HCT116 (cell line): ENCODE results near the gene CSPG4. TPM values are rescaled to one million over a fixed set of nuclear protein-coding genes. Genes with fewer than 3 reads are reported as not detected.

Source experiments
- ATAC-seq: fragments of 200-7000 bp; cut with Tn5 transposase; 2 replicates; pipeline ENCODE4 v1.9.1; 2020; ENCODE audit warnings: mild to moderate bottlenecking, moderate library complexity
- BruUV-seq: library from RNA; stranded (reverse); fragments of 400-500 nt; replicated peaks from 2 replicates; lab custom pipeline; 2021; lab: Mats Ljungman, UMichigan
- CTCF ChIA-PET: fragments of 300-600 bp; sonication (Branson Sonifier 250); formaldehyde crosslinking; loops from one replicate; lab custom pipeline; 2021; ENCODE audit warnings: antibody characterized with exemption; lab: Charles Lee
- POLR2A ChIA-PET: fragments of 300-600, 350-600 bp; sonication (Branson Sonifier 250); formaldehyde crosslinking; loops from one replicate; lab custom pipeline; 2021; ENCODE audit warnings: antibody characterized with exemption; lab: Charles Lee
- RAD21 ChIA-PET, 2 experiments: fragments of 300-600 bp; sonication (Branson Sonifier 250); formaldehyde crosslinking; loops; one replicate each; lab custom pipeline; 2023; ENCODE audit warnings: low total read pairs in 2 of 2; ENCODE audit not compliant: uncharacterized antibody in 2 of 2, unreplicated experiment in 2 of 2, low non-redundant PET in 1 of 2; lab: Charles Lee
- DNase-seq: peaks from one replicate; pipeline ENCODE4 v3.0.0-alpha.2; 2010; ENCODE audit warnings: low read depth, low spot score
- H2AFZ ChIP-seq: fragments of 200-600 bp; shearing (Covaris generic), sonication (generic); 2 replicates; pipeline ENCODE4 v1.6.1; 2017; ENCODE audit warnings: low read depth, mixed run types, mixed read lengths, antibody characterized with exemption, low read length; ENCODE audit not compliant: poor library complexity, severe bottlenecking
- H3K27ac ChIP-seq: 2 replicates; pipeline ENCODE4 v1.5.1; 2012; ENCODE audit warnings: low read depth, low read length
- H3K27me3 ChIP-seq: fragments of 200-600 bp; sonication (generic); 2 replicates; pipeline ENCODE4 v1.6.1; 2016; ENCODE audit warnings: mixed run types, low read length, mixed read lengths; ENCODE audit not compliant: insufficient read depth
- H3K36me3 ChIP-seq, 2 experiments: fragments of 200-500 bp in 1 of 2; fragments of 200-600 bp in 1 of 2; sonication (Bioruptor generic) in 1 of 2; sonication (generic) in 1 of 2; 2 replicates each; pipeline versions ENCODE4 v1.5.1 to v1.6.1; 2014 to 2016; ENCODE audit warnings: low read length in 2 of 2, inconsistent platforms in 1 of 2, mixed read lengths in 1 of 2, mixed run types in 1 of 2; ENCODE audit not compliant: insufficient read depth in 2 of 2, control insufficient read depth in 1 of 2
- H3K4me1 ChIP-seq, 2 experiments: fragments of 200-600 bp in 1 of 2; sonication (generic) in 1 of 2; 2 replicates each; pipeline versions ENCODE4 v1.5.1 to v1.6.1; 2012 to 2017; ENCODE audit warnings: low read length in 2 of 2, inconsistent platforms in 1 of 2, mild to moderate bottlenecking in 1 of 2, mixed read lengths in 1 of 2, mixed run types in 1 of 2, moderate library complexity in 1 of 2; ENCODE audit not compliant: insufficient read depth in 2 of 2, control insufficient read depth in 1 of 2
- H3K4me2 ChIP-seq: fragments of 200-600 bp; sonication (generic); 2 replicates; pipeline ENCODE4 v1.6.1; 2017; ENCODE audit warnings: mixed run types, low read length, mixed read lengths
- H3K4me3 ChIP-seq, 2 experiments: fragments of 200-600 bp in 1 of 2; sonication (generic) in 1 of 2; replicated peaks in 1 of 2; 2 replicates each; pipeline ENCODE4 v1.5.1; 2011 to 2016; ENCODE audit warnings: low read length in 2 of 2, control low read depth in 1 of 2, low read depth in 1 of 2, mild to moderate bottlenecking in 1 of 2, mixed read lengths in 1 of 2, mixed run types in 1 of 2
- H3K79me2 ChIP-seq: fragments of 200-600 bp; sonication (generic); 2 replicates; pipeline ENCODE4 v1.6.1; 2017; ENCODE audit warnings: mild to moderate bottlenecking, mixed run types, low read length, moderate library complexity, mixed read lengths; ENCODE audit not compliant: insufficient read depth
- H3K9ac ChIP-seq: fragments of 200-600 bp; sonication (generic); 2 replicates; pipeline ENCODE4 v1.6.1; 2016; ENCODE audit warnings: low read length, mixed read lengths
- H3K9me2 ChIP-seq: fragments of 200-600 bp; sonication (generic), shearing (Covaris generic); 2 replicates; pipeline ENCODE4 v1.6.1; 2017; ENCODE audit warnings: mixed run types, mild to moderate bottlenecking, moderate library complexity; ENCODE audit not compliant: insufficient read depth
- H3K9me3 ChIP-seq, 2 experiments: fragments of 200-500 bp in 1 of 2; fragments of 200-600 bp in 1 of 2; sonication (Bioruptor generic) in 1 of 2; sonication (generic) in 1 of 2; 2 replicates each; pipeline ENCODE4 v1.6.1; 2014 to 2017; ENCODE audit warnings: low read length in 2 of 2, mixed read lengths in 2 of 2, inconsistent platforms in 1 of 2, low read depth in 1 of 2, mild to moderate bottlenecking in 1 of 2, mixed run types in 1 of 2, moderate library complexity in 1 of 2; ENCODE audit not compliant: control insufficient read depth in 1 of 2, insufficient read depth in 1 of 2
- H4K20me1 ChIP-seq: fragments of 200-600 bp; sonication (generic), shearing (Covaris generic); 2 replicates; pipeline ENCODE4 v1.6.1; 2017; ENCODE audit warnings: mixed run types, mild to moderate bottlenecking, moderate library complexity; ENCODE audit not compliant: insufficient read depth
- ELF1 ChIP-seq: IDR thresholded peaks from 2 replicates; pipeline ENCODE4 v1.6.1; 2012; ENCODE audit warnings: low read depth, borderline replicate concordance
- EZH2phosphoT487 ChIP-seq: fragments of 200-600 bp; IDR thresholded peaks from 2 replicates; pipeline ENCODE4 v1.6.1; 2018; ENCODE audit warnings: antibody characterized with exemption, borderline replicate concordance
- FOSL1 ChIP-seq: IDR thresholded peaks from 2 replicates; pipeline ENCODE4 v1.6.1; 2012; ENCODE audit warnings: low read depth
- POLR2A ChIP-seq: IDR thresholded peaks from 2 replicates; pipeline ENCODE4 v1.7.0; 2011; ENCODE audit warnings: borderline replicate concordance; ENCODE audit not compliant: insufficient read depth, insufficient read length; ENCODE audit errors: extremely low read depth
- POLR2AphosphoS5 ChIP-seq: IDR thresholded peaks from 2 replicates; pipeline ENCODE4 v1.6.1; 2011; ENCODE audit warnings: mild to moderate bottlenecking, low read depth, low read length, moderate library complexity
- YY1 ChIP-seq: IDR thresholded peaks from 2 replicates; pipeline ENCODE4 v1.6.1; 2011; ENCODE audit warnings: low read length, low read depth, moderate library complexity, mild to moderate bottlenecking; ENCODE audit not compliant: insufficient replicate concordance; ENCODE audit errors: extremely low read depth
- ZFX ChIP-seq: fragments of 450-650 bp; IDR thresholded peaks from 2 replicates; pipeline ENCODE4 v1.6.1; 2017
- intact Hi-C: fragments of 100-400 bp; cut with micrococcal nuclease; formaldehyde crosslinking; loops from 2 replicates; pipeline ENCODE4 v1.10.0; 2022
- total RNA-seq: library from RNA; stranded (reverse); gene quantifications from one replicate; pipeline ENCODE4 v1.2.1, GENCODE V29; 2021; ENCODE audit not compliant: unreplicated experiment
- TF ChIP-seq, protein P1 (sequence below): IDR thresholded peaks from 2 replicates; pipeline ENCODE4 v1.6.1; 2012

CSPG4 gene
- total RNA-seq, 1 experiment from 2014 or later = 18.1 TPM

DNA sequence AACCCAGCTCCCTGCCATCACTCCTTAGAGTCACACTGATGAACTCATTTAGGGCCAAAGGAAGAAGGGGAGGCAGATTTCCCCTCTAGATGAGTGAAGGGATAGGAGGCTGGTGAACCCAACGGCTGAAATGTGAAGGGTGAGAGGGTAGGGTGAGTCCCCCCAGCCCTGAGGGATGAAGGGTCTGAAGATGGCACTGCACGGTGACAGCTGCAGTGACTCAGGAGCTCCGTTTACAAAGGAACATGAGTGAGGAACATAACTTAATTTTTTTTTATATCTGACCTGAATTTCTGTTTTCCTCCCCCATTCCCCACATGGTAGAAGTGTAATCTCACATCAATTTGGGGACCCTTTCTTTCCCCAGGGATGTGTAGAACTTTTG lies 50.9 kb downstream of the CSPG4 start:
- Histone ChIP-seq H3K36me3 (peaks cover 0 to 2% of the 10 kb centered on the region in 2 experiments; a peak in 1 of 4 replicates), H2AFZ (no peak overlapping the region), H3K4me2 (peak overlapping the region; percentile 63), H3K4me3 (0 out of 4 replicates have a peak overlapping the region, but pooled peaks of 1 of the 2 experiments have one; percentile 3), H3K79me2 (no peaks in the 10 kb centered on the region), H3K27me3 (no peaks in the 10 kb centered on the region), H3K4me1 (peaks cover 32 to 60% of the 10 kb centered on the region in 2 experiments), H3K9me2 (no peaks in the 10 kb centered on the region), H3K9ac (peak overlapping the region; percentile 68), H3K27ac (peak overlapping the region; percentile 64), H4K20me1 (no peaks in the 10 kb centered on the region), H3K9me3 (no peaks in the 10 kb centered on the region)
- BruUV-seq = no TSS peak
- intact Hi-C loops = no loop called here
- ChIA-PET CTCF (interaction anchor here (1.3 to 1.5 kb wide), 2 partner anchors 14 to 294 kb away, joined by 4 to 7 read pairs; partner anchors contain the start of genes MAN2C1 and SNX33), POLR2A (interaction anchor here (0.7 to 1.9 kb wide), 4 partner anchors 9 to 294 kb away, joined by 4 to 8 read pairs (median 6); partner anchors contain the start of genes MAN2C1, SIN3A and SNX33), RAD21 (no interaction called here)
- ATAC-seq (no peak), DNase-seq (no peak)
- TF ChIP-seq POLR2AphosphoS5 (0 out of 2 replicates have a peak, but pooled peaks have one; percentile 1), ZFX (no peak), ELF1 (no peak), POLR2A (no peak), FOSL1 (no peak), EZH2phosphoT487 (no peak)

DNA sequence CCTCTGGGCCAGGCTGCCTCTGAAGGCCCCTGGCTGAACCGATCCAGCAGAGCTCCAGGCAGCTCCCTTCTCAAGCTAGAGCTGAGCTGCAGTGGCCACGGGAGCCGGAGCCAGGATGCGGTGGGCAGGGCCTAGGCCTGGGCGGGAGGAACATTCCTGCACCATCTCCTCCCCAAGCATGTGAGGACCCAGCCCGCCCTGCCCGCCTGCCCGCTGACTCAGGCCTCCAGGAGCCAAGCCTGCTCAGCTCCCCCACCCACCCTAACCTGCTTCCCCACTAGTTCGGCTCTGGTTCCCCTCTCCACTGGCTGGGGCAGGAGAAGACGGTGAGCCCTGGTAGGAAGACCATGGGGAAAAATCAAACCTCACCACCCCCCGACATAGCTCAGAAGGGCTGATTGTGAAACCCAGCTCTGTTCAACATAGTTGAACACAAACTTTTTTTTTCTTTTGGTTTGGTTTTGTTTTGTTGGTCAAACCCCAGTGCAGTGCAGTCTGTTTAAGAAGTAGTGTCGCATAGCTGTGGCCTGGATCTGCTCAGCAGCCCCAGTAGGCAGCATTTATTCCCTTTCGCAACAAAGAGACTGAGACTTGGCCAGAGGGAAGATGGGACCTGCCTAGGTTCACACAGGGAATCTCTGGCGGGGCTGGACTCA lies 51.4 kb downstream of the CSPG4 start:
- intact Hi-C loops = no loop called here
- H4K20me1 ChIP-seq = no peaks in the 10 kb centered on the region
- H2AFZ ChIP-seq = no peak overlapping the region
- RAD21 ChIA-PET = no interaction called here
- no peaks in the 10 kb centered on the region for H3K9me2 ChIP-seq
- H3K4me1 ChIP-seq = peaks cover 28 to 55% of the 10 kb centered on the region in 2 experiments
- peak overlapping the region; percentile 63 for H3K4me2 ChIP-seq
- no TSS peak for BruUV-seq
- H3K79me2 ChIP-seq = no peaks in the 10 kb centered on the region
- POLR2A ChIA-PET = interaction anchor here (0.7 to 1.9 kb wide), 5 partner anchors 10 to 293 kb away, joined by 4 to 8 read pairs (median 5); partner anchors contain the start of genes IMP3, MAN2C1, SIN3A and SNX33
- DNase-seq (no peak), ATAC-seq (peak; percentile 97)
- no peaks in the 10 kb centered on the region for H3K9me3 ChIP-seq
- 0 out of 4 replicates have a peak overlapping the region, but pooled peaks of 1 of the 2 experiments have one; percentile 3 for H3K4me3 ChIP-seq
- H3K36me3 ChIP-seq = peaks cover 0 to 2% of the 10 kb centered on the region in 2 experiments; a peak in 1 of 4 replicates
- H3K27me3 ChIP-seq = no peaks in the 10 kb centered on the region
- CTCF ChIA-PET = interaction anchor here (1.3 to 1.5 kb wide), 2 partner anchors 14 to 293 kb away, joined by 4 to 7 read pairs; partner anchors contain the start of genes MAN2C1 and SNX33
- TF ChIP-seq POLR2AphosphoS5 (peak; percentile 67), YY1 (peak; percentile 4), ZFX (no peak)
- TF ChIP-seq, protein P1, sequence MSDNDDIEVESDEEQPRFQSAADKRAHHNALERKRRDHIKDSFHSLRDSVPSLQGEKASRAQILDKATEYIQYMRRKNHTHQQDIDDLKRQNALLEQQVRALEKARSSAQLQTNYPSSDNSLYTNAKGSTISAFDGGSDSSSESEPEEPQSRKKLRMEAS = no peak
- H3K9ac ChIP-seq = peak overlapping the region; percentile 68
- peak overlapping the region; percentile 64 for H3K27ac ChIP-seq
